NCI-H2171 treated with DMSO at 0.1 percent for 48 hours (cell line): Measurements from ENCODE around the gene TNS1.
"Not testable (repeated sequence)": the region's sequence is repeated elsewhere in the genome, so short reads cannot be mapped to it uniquely, and the experiment has no call there.

Experiments used
- DNase-seq: peaks from one replicate; lab custom pipeline; 2025; lab: John Stamatoyannopoulos, UW

The TNS1 gene

DNA sequence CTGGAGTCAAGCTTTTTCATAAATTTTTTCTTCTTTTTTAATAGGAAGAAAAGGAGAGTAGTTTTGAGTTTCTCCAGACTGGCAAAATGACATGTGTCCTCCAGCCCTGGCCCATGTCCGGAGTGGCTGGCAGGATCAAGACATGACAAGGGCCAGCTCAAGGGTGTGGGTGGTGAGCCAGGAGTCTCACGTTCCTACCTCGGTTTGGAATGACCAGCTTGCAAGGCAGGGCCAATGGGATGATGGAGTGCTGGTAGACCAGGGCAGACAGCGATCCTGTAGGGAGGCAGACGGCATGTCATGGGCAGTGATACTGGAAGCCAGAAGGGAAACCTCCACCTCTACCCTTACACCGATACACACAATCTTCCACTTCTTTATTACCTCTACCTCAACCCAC, 190.6 kb downstream of the TNS1 start:
- DNase-seq = no peak

DNA sequence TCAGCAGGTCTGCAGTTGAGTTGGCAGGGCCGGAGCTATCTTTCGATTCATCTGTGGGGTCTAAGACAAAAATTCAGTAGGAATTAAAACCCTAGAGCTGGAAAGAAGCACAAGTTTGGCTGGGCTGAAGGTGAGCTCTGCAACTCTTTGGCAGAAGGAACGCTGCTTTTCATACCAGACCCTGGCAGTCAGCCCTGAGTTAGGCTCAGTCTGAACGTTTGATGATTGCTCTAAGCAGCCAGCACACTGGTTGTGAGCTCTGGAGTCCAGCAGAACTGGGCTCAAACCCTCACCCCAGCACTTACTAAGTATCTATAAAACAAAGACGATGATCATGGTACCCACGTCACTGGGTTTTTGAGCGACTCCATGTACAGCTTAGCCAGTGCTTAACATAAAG, 192.5 kb downstream of the TNS1 start:
- DNase-seq = no peak

DNA sequence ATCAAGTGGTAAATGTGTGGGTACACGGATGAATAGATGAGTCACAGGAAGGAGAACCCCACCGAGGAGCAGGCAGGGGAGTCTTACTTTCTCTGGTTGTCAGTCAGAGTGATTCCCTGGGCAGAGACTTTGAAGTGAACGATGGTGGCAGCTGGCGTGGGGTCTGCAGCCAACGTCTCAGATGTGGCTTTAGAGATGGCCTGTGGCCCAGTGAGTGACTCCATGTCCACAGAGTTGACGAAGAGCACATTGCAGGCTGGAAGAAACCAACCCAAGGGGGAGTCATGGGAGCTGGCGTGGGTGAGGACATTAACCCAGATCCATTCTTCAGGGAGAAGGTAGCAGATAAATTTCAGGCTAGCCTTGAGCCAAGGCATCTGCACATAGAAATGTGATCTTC, 193.1 kb downstream of the TNS1 start:
- no peak for DNase-seq

DNA sequence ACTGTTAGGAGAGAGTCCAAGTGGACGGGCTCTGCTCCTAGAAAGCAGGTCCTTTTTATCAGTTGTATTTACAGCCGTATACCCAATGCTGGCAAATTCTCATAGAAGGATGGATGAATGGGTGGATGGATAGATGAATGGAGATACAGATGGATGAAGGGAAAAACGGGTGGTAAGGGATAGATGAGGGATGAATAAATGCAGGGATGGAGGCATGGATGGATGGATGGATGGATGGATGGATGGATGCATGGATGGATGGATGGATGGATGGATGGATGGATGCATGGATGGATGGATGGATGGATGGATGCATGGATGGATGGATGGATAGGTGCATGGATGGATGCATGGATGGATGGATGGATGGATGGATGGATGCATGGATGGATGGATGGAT, 193.8 kb downstream of the TNS1 start:
- not testable (repeated sequence) for DNase-seq

DNA sequence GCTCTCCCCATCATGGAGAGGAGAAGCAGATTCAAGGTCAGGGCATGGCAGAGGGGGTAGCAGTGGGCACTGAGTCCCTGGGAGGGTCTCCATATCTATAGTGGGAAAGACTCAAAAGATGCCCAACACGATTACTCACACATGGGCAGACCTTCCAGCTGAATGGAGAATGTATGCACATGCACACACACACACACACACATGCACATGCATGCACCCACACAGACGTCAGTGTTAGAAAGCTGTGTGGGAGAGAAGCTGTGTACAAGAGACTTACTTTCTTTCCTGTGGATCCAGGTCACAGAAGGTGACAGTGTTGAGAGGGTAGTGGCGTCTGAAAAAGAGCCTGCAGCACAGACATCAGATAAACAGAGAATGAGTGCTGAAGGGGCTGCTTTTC, 194.5 kb downstream of the TNS1 start:
- DNase-seq = no peak

DNA sequence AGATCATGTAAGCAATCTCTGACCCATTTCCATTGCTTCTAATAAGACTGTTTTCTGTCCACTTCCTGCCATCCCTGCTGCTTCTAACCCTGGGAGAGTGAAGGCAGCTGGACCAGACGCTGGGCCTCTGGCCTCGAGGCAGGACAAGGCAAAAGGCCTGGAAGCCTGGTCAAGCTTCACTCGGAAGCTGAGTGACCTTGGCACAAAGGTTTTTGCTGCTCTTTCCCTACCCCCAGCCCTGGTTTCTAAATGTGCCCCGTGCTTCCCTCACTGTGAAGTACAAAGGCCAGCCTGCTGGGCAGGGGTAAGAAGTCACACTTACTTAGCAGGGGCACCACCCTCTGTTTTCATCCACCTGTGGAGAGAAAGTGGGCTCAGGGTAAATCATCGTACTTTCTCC, 195.0 kb downstream of the TNS1 start:
- no peak for DNase-seq

DNA sequence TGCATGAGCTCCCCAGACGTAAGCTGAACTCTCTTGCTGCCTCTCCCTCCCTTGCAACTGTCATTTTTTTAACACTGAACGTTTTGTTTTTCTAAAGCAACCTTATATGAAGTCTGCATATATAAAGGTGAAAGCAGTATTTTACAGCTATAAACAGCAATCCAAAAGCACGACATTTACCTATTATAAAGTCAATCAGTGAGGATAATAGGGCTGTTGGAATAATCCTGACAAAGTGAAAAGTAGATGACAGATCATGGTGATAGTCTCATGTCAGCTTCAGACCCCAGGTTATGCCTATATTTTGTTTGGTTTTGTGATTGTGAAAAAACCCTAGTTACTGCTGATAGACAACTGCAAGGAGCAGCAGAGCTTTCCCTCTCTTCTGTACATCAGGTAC, 195.8 kb downstream of the TNS1 start:
- no peak for DNase-seq

DNA sequence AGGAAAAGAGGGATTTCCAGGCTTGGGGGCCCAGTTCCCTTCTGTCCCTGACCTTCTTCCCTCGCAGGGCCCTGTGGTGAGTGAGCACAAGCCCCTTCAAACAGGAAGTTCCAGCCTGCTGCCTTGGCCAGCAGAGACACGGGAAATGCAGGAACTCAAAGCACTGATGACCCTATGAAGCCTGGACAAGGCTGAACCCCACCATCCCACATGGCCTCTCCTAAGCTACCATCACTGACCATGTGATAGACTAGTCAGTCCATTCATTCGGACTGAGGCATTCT, 196.4 kb downstream of the TNS1 start:
- no peak for DNase-seq

DNA sequence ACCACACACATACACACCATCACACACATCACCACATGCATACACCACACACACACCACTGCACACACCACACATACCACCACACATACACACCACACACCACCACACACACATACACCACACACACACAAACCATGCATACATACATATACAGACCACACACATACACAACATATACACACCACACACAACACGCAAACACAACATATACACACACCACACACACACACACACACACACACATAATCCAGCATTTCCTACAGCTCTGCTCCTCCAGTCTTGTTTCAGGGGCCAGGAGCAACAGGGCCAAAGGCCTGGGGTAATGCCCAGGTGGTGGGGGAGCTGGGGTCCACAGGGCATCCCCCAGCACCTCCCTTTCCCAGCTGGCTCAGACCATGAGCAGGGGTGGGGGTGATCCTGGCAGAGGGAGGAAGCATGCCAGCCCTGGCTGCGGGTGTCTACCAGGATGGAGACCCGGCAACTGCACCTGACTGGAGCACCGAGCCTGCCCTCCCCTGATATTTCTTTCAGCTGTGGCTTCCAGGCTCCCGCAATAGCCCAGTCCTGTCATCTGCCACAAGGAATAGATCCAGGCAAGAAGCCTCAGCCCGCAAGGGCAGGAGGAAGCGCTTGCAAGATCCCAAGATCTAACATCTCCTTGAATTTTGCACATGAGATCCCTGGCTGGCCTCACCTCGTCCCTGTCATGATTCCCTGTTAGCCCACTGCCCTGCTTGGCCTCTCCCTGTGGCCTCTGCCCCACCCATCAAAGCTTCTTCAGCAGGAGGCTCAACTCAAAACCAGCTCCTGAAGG, 196.9 kb downstream of the TNS1 start:
- no peak for DNase-seq

DNA sequence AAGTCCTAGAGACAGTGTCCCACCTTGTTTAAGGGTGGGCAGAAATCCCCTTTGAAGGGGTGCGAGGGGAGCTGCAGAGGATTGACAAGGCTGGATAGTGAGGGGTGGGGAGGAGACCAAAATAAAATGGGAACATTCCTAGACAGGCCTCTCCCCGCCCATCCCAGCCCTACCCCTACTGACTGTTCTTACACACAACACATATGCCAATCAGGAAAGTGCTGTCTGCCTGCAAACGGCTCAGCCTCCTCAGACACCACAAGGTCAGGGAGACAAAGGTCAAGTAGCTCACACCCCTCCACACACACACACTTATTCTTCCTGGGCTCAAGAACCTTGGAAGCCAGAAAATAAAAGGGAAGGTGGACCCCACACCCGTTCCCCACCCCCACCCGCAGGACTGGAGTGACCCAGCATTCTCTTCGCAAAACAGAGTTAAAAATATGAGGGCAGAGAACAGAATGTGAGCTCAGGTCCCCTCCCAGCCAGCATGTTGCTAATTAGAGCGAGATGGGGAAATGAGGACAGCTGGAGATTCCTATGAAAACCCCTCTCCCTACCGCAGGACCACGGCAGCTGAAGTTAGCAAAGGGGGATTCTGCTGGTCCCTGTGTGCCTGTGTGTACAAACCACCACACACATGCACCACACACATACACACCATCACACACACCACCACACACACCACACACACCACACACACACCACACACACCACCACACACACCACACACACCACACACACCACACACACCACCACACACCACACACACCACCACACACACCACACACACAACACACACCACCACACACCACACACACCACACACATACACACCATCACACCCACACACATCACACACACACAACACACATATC, 197.8 kb downstream of the TNS1 start:
- peak; percentile 5 for DNase-seq

DNA sequence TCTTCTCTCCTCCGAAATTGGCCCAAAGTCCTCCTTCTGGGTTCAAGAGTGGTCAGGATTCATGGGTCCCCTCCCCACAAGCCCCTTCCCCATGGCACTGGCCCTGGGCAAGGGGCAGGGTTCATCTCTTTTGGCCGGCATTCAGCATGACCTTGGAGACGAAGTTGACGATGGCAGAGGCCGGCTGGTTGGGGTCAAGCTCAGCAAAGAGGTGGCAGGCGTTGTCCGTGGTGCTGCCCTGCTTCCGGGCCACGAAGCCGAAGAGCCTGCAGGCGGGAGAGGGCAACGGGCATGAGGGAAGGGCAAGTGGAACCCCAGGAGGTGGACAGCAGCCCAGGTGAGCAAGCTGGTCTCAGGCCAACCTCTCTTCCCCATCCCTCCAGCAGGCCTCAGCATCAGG, 198.5 kb downstream of the TNS1 start:
- DNase-seq = no peak

DNA sequence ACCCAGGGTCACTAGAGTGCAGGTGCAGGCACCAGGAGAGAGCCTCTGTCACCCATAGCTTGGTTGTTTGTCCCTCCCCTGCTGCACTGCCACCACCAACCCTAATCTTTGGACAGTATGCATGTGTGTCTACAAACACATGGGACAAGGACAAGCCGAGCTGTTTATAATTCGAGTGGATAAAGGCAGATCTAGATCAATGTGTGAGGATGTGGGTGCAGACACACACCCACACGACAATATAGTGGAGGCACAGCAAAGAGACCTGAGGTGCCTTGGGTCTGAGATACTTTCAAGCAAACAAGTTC, 199.2 kb downstream of the TNS1 start:
- no peak for DNase-seq

DNA sequence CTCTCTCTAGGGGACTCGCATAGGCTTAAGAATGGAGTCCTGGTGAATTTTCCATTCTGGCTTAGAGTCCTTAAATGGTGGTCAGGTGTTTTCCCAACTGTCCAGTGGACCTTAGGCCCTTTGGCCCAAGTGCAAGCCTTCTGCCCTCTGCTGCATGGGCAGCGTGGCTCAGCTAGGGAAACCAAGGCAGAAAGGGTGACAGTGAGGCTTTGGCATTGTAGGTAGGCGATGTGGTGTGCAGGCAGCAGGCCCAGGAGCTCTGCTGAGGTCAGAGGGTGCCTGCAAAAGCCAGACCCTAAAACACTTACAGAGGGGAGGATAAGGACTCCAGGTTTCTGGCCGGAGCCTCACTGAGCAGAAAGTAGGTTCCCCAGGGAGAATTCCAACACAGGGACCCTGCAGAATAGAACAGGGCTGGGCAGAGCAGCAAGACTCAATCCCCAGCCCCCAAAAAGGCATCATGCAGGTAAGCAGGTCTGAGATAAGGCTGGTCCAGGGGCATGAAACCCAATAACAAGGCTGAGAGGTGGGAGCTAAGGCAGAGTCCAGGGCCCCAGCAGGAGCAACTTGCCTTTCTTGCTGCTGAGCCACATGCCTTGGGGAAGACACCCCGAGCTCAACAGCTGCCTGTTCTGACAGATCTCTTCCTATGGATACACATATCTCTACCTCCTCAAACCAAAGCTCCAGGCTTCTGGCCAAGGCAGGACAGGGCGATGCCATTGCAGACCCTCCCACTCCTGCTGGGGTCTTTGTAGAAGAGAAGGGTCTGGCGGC, 199.7 kb downstream of the TNS1 start:
- DNase-seq = no peak

DNA sequence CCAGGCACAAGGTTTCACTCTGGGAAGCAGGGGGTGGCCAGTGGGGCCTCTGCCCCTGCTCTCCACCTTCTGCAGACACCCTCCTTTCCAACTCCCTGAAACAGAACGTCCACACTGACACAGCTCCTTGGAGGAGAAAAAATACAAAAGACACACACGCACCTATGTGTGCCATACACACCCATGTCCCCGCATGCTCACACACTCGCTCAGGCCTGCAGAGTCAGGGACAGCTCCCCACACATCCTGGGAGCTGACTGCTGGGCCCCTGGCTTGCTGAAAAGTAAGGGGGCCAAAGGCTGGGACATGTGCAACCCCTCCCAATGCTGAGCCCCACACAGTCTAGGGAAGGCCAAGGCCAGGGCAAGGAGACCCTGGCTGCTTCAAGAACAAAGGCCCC, 200.5 kb downstream of the TNS1 start:
- no peak for DNase-seq

DNA sequence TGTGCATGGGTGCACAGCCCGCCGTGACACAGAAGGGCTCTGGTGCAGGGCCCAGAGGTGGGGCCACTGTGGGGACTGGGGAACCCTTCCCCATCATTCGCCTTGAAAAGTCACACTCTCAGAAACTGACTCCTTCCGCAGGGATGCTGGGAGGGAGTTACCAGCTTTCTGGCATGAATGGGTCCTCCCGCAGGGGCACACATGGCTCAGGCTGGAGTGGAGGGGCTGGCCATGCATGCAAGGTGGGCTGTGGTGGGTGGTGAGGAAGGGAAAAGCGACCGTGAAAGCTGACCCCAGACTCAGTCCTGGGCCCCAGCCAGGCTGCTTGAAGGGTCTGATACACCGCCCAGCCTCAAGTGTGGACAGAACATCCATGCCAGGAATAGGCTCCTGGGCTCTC, 201.1 kb downstream of the TNS1 start:
- no peak for DNase-seq

DNA sequence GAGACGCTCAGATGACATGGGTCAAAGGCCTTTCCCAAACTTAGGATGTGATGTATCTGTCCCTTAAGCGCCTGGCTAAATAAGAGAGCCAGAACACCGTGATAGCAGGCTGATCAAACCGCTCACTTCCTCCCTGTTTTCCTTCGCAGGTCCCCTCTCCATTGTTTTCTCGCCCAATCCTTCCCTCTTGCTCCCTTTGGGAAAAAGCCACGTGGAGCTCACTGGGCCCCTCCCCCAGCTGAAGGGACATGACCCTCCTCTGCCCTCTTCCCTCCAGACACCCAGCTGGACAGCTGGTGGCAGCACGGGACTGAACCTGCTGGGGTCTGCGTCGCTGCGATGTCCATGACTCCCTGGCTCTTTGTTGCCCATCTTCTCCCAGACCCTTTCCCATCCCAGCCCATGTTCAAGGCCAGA, 201.7 kb downstream of the TNS1 start:
- DNase-seq = no peak

DNA sequence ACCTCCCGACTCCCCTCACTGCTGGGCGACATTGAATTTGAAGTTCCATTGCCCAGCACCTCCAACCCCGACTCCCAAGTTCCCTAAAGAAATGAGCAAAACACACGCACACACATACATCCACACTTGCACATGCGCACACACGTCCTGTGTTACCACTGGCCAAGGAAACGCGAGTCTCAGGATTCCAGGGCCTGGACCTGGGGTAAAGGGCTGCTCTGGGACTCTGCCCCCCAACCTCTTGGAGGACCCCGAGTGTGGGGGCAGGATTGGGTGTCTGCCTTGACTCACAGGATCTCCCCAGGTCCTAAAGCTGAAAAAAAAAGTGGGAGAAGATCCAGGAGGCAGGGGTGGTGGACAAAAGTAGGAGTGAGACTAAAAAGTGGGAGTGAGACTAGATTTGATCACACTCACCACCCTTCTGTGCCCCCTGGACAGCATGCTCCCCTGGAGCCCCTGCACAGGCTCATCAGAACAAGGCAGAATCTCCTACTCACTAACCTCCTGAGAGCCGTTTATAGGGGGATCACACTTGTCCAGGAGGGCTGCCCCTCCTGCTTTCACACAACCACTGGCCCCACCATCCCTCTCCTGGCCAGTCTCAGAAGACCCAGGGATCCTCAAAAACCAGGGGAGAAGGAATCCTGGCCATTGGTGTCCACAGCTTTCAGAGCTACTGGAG, 202.2 kb downstream of the TNS1 start:
- no peak for DNase-seq

DNA sequence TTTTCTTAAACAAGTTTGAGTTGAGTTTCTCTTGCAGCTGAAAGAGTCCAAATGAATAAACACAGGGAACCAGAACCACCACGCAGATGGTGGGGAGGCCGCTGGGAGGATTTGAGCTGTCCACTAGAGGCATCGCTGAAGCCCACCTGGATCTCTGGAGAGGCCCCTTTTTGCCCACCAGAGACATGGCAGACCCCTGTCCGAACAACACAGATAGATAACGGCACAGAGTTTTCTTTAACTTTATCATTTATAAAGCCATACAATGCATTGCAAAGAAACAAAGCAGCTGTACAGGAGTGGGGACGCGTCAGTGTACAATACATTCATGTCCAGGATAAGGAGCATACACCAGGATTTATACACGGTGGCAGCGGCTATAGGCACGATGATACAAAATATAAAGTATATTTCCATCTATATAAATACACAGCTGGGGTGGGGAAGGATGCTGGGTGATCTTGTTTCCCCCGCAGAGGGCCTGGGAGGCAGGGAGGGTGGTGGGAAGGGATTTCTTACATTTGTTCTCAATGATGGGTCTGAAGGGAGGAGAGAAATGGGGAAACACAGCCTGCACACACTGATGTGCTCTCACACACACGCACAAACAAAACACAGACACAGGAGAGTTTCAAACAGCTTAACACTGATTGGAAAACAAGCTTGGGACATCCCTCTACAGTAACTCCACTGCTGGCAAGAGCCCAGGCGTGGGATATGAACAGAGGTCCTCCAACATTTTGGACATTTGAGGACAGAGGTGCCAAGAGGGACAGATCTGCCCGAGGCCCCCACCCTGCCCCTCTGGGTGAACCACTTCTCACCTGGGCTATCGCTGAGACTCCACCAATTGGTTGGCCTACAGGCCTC, 203.0 kb downstream of the TNS1 start:
- DNase-seq = no peak

DNA sequence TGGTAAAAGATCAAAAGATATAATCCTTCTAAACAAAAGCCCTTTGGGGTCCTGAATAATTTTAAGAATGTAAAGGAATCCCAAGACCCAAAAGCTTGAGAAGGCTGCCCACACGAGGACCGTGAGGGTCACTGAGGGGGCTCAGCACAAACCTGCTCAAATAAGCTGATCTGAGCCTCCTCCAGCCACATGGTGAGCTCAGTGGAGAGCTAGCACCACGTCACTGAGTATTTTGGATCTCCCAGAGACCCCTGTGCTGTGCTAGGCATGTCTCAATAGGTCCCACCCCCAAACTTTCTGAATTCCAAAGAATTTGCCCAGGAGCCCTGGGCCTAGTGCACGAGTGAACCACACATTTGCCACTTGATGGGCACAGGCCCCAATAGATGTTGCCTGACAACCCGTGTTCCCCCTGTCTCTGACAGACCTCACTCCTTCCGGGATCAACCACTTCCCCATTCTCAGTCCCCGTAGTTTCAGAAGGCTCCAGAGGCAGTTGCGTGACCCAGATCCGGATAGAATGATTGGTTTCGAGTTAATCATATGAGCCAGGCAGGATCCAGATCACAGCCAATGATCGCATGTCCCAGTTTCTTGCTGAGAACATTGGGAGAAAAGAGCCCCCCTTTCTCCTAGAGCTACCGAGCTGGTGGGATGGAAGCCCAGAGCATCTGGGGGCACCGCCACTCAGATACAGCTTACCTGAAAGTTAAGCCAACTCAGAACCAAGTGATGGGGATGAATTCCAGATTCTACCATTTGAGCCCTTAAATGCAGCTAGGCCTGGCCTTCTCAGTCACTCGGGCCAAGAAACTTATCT, 203.8 kb downstream of the TNS1 start:
- no peak for DNase-seq

DNA sequence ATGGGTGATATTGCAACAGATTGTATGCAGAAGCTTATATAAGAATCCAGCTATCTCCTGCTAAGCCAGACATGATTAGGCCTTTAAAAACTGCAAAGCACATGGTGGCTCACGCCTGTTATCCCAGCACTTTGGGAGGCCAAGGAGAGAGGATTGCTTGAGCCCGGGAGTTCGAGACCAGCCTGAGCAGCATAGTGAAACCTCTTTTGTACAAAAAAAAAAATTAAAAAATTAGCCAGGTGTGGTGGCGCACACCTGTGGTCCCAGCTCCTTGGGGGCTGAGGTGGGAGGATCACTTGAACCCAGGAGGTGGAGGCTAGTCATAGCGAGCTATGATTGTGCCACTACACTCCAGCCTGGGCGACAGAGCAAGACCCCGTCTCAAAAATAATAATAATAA, 204.6 kb downstream of the TNS1 start:
- no peak for DNase-seq

DNA sequence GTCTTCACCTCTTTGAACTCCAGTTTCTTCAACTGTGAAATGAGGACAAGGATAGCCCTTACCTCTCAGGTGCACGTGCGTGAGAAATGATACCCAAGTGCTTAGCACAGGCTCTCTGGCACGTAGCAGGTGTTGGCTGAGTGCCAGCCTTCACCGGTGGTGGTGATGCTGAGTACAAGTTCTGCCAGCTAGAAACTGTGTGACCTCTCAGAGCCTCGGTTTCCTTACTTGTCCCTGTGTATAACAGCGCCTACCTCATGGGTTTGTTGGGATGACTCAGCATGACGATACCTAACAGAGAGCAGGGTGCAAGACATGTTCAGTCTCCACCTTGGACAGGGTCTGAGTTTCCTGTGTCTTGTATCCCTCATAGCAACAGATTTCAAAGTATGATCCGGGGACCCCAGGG, 205.1 kb downstream of the TNS1 start:
- peak; percentile 75 for DNase-seq
